Liver (tissue), 9 donors: ENCODE measurements around the gene KNG1. TPM values are rescaled to one million over a fixed set of nuclear protein-coding genes. Genes with fewer than 3 reads are reported as not detected.
A peak's percentile ranks its signal among the peaks of the same experiment; 100 is the strongest.

Source experiments
- DNase-seq: peaks from one replicate; pipeline ENCODE4 v3.0.0-alpha.2; 2017; ENCODE audit warnings: low spot score
- H3K27ac ChIP-seq, 2 donors: one replicate each; pipeline ENCODE4 v1.7.0; 2013; ENCODE audit warnings: inconsistent platforms in 2 of 2, low read length in 2 of 2, control low read depth in 1 of 2, low read depth in 1 of 2, mild to moderate bottlenecking in 1 of 2
- H3K27me3 ChIP-seq, 4 donors: one replicate each; pipeline versions ENCODE4 v1.6.1 to v1.7.0; 2013; ENCODE audit warnings: low read length in 3 of 4, inconsistent platforms in 1 of 4, mild to moderate bottlenecking in 1 of 4, moderate library complexity in 1 of 4; ENCODE audit not compliant: control insufficient read depth in 4 of 4, insufficient read depth in 4 of 4
- H3K36me3 ChIP-seq, 4 donors: one replicate each; pipeline versions ENCODE4 v1.6.1 to v1.7.0; 2013; ENCODE audit warnings: low read length in 3 of 4, mild to moderate bottlenecking in 3 of 4, low read depth in 1 of 4, moderate library complexity in 1 of 4; ENCODE audit not compliant: control insufficient read depth in 4 of 4, insufficient read depth in 3 of 4
- H3K4me1 ChIP-seq, 4 donors: one replicate each; pipeline versions ENCODE4 v1.6.1 to v1.7.0; 2013; ENCODE audit warnings: low read length in 3 of 4, mild to moderate bottlenecking in 3 of 4, moderate library complexity in 1 of 4; ENCODE audit not compliant: control insufficient read depth in 4 of 4, insufficient read depth in 4 of 4
- H3K4me3 ChIP-seq, 3 donors: one replicate each; pipeline versions ENCODE4 v1.6.1 to v1.7.0; 2013; ENCODE audit warnings: low read length in 3 of 3, control low read depth in 1 of 3, low read depth in 1 of 3, mild to moderate bottlenecking in 1 of 3
- H3K9ac ChIP-seq, 2 donors: one replicate each; pipeline ENCODE4 v1.7.0; 2013; ENCODE audit warnings: low read length in 2 of 2, mild to moderate bottlenecking in 2 of 2, moderate library complexity in 2 of 2, control low read depth in 1 of 2, low read depth in 1 of 2
- H3K9me3 ChIP-seq, 4 donors: one replicate each; pipeline versions ENCODE4 v1.6.1 to v1.7.0; 2013; ENCODE audit warnings: low read length in 3 of 4; ENCODE audit not compliant: control insufficient read depth in 4 of 4
- EGR1 ChIP-seq, 2 donors: IDR thresholded peaks; 2 replicates each; pipeline ENCODE4 v1.6.1; 2016 to 2018; ENCODE audit warnings: antibody characterized with exemption in 2 of 2, low read depth in 2 of 2
- FOXA1 ChIP-seq: IDR thresholded peaks from 2 replicates; pipeline ENCODE4 v1.6.1; 2016; ENCODE audit warnings: antibody characterized with exemption
- FOXA2 ChIP-seq: IDR thresholded peaks from 2 replicates; pipeline ENCODE4 v1.6.1; 2016; ENCODE audit warnings: antibody characterized with exemption
- GABPA ChIP-seq, 2 donors: IDR thresholded peaks in 1 of 2; conservative IDR thresholded peaks in 1 of 2; 2 replicates each; pipeline ENCODE4 v1.6.1; 2016; ENCODE audit warnings: antibody characterized with exemption in 2 of 2, mild to moderate bottlenecking in 1 of 2, moderate library complexity in 1 of 2
- HNF4A ChIP-seq, 2 donors: conservative IDR thresholded peaks; 2 replicates each; pipeline ENCODE4 v1.6.1; 2016; ENCODE audit warnings: antibody characterized with exemption in 2 of 2, mild to moderate bottlenecking in 2 of 2
- HNF4G ChIP-seq: IDR thresholded peaks from 2 replicates; pipeline ENCODE4 v1.6.1; 2016; ENCODE audit warnings: antibody characterized with exemption
- JUND ChIP-seq, 2 donors: IDR thresholded peaks; 2 replicates each; pipeline ENCODE4 v1.6.1; 2016; ENCODE audit warnings: antibody characterized with exemption in 2 of 2
- NR2F2 ChIP-seq: IDR thresholded peaks from 2 replicates; pipeline ENCODE4 v1.6.1; 2016; ENCODE audit warnings: antibody characterized with exemption
- RAD21 ChIP-seq, 2 donors: IDR thresholded peaks; 2 replicates each; pipeline ENCODE4 v1.6.1; 2016; ENCODE audit warnings: antibody characterized with exemption in 2 of 2, mild to moderate bottlenecking in 2 of 2
- RXRA ChIP-seq, 2 donors: IDR thresholded peaks; 2 replicates each; pipeline ENCODE4 v1.6.1; 2017 to 2018; ENCODE audit warnings: antibody characterized with exemption in 2 of 2, mild to moderate bottlenecking in 1 of 2
- SP1 ChIP-seq: IDR thresholded peaks from 2 replicates; pipeline ENCODE4 v1.6.1; 2018; ENCODE audit warnings: antibody characterized with exemption, mild to moderate bottlenecking
- TAF1 ChIP-seq: conservative IDR thresholded peaks from 2 replicates; pipeline ENCODE4 v1.6.1; 2016; ENCODE audit warnings: antibody characterized with exemption, mild to moderate bottlenecking
- YY1 ChIP-seq: IDR thresholded peaks from 2 replicates; pipeline ENCODE4 v1.6.1; 2016; ENCODE audit warnings: antibody characterized with exemption, mild to moderate bottlenecking
- WGBS: extraction: QIAGEN DNeasy Blood & Tissue Kit; methylation state at CpG from one replicate; pipeline ENCODE4 v1.1.7; 2013; 5-methylcytosine and 5-hydroxymethylcytosine counted together
- polyA plus RNA-seq, 2 donors: library from polyadenylated mRNA; stranded (reverse) in 1 of 2; unstranded in 1 of 2; fragments of 200-250 nt in 1 of 2; fragments of >200 nt in 1 of 2; fragmentation: Nextera tagmentation in 1 of 2; extraction: Ambion mirVana in 1 of 2; gene quantifications; one replicate each; pipeline versions ENCODE4 v1.2.1 to v1.2.3, GENCODE V29; 2013 to 2015
- total RNA-seq, 2 donors: library from RNA; depleted of rRNA; stranded (reverse); fragments of >200 nt; gene quantifications; one replicate each; pipeline ENCODE4 v1.2.3, GENCODE V29; 2014
- TF ChIP-seq, protein P1 (sequence below): IDR thresholded peaks from 2 replicates; pipeline ENCODE4 v1.6.1; 2016; ENCODE audit warnings: antibody characterized with exemption
- TF ChIP-seq, protein P2 (sequence below): IDR thresholded peaks from 2 replicates; pipeline ENCODE4 v1.6.1; 2016; ENCODE audit warnings: antibody characterized with exemption
- TF ChIP-seq, protein P3 (sequence below): fragments of 150-350 bp; IDR thresholded peaks from 2 replicates; pipeline ENCODE4 v1.5.1; 2017; ENCODE audit warnings: improper control_type of control experiment, low read depth, low read length; ENCODE audit not compliant: missing input control
- TF ChIP-seq, protein P4 (sequence below): IDR thresholded peaks from 2 replicates; pipeline ENCODE4 v1.6.1; 2016; ENCODE audit warnings: antibody characterized with exemption
- TF ChIP-seq, protein P5 (sequence below): IDR thresholded peaks from 2 replicates; pipeline ENCODE4 v1.6.1; 2016; ENCODE audit warnings: antibody characterized with exemption, mild to moderate bottlenecking
- donor health status: healthy.
- donor health status: healthy.
- donor health status: healthy.
- donor health status: healthy.
- donor health status: healthy.

KNG1 gene
- total RNA-seq (100 to 1,000 TPM; 605 to 918 TPM), polyA plus RNA-seq (100 to 1,000 TPM; 647 to 785 TPM)

DNA sequence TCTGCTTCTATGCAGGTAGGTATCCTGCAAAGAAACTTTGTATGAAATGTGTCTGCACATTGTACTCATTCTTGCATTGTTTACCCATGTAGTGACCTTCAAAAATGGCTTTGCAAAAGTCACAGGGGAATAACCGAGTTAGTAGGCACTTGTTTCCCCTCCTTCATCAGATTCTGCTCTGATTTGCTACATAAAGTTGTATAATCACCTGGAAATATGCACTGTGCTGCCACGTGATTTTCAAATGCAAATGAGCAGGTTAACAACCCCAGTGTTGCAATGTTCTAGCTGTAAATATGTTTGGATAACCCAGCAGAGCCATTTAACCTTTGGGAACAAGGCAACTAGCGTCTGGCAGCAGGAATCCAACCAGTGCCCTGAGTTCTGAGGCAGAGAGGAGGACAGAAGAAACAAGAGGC lies at the start of gene KNG1:
TSS of gene KNG1 (plus strand) at position 321 of the 419 bp plus-strand sequence. CDS start 184 bp downstream, outside the sequence.
- WGBS = 24% methylated on average over 3 of the region's 3 CpGs
- peak; percentile 66 for DNase-seq
- H3K4me3 ChIP-seq = peak within 1 kb of the TSS; percentile 49 to 66 (median 56)
- no peaks in the 10 kb centered on the region for H3K27me3 ChIP-seq
- peak within 1 kb of the TSS; percentile 89 to 91 for H3K27ac ChIP-seq
- peaks cover 0 to 3% (median 1%) of the 10 kb centered on the region in 4 donors for H3K36me3 ChIP-seq
- H3K4me1 ChIP-seq = peaks cover 6 to 26% (median 19%) of the 10 kb centered on the region in 4 donors
- no peaks in the 10 kb centered on the region for H3K9me3 ChIP-seq
- TF ChIP-seq, protein P1, sequence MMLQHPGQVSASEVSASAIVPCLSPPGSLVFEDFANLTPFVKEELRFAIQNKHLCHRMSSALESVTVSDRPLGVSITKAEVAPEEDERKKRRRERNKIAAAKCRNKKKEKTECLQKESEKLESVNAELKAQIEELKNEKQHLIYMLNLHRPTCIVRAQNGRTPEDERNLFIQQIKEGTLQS = peak; percentile 84
- peak; percentile 92 for TF ChIP-seq FOXA1
- TF ChIP-seq SP1 = peak; percentile 93
- TF ChIP-seq YY1 = peak; percentile 72
- peak; percentile 100 for TF ChIP-seq TAF1
- TF ChIP-seq FOXA2 = peak; percentile 94
- peak in 1 of 2 donors; percentile 33 for TF ChIP-seq GABPA (IDR thresholded peaks at IDR 0.05 in 1 of 2, conservative IDR thresholded peaks at IDR 0.05 in 1 of 2)
- TF ChIP-seq, protein P2, sequence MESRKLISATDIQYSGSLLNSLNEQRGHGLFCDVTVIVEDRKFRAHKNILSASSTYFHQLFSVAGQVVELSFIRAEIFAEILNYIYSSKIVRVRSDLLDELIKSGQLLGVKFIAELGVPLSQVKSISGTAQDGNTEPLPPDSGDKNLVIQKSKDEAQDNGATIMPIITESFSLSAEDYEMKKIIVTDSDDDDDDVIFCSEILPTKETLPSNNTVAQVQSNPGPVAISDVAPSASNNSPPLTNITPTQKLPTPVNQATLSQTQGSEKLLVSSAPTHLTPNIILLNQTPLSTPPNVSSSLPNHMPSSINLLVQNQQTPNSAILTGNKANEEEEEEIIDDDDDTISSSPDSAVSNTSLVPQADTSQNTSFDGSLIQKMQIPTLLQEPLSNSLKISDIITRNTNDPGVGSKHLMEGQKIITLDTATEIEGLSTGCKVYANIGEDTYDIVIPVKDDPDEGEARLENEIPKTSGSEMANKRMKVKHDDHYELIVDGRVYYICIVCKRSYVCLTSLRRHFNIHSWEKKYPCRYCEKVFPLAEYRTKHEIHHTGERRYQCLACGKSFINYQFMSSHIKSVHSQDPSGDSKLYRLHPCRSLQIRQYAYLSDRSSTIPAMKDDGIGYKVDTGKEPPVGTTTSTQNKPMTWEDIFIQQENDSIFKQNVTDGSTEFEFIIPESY = peak; percentile 68
- TF ChIP-seq, protein P3, sequence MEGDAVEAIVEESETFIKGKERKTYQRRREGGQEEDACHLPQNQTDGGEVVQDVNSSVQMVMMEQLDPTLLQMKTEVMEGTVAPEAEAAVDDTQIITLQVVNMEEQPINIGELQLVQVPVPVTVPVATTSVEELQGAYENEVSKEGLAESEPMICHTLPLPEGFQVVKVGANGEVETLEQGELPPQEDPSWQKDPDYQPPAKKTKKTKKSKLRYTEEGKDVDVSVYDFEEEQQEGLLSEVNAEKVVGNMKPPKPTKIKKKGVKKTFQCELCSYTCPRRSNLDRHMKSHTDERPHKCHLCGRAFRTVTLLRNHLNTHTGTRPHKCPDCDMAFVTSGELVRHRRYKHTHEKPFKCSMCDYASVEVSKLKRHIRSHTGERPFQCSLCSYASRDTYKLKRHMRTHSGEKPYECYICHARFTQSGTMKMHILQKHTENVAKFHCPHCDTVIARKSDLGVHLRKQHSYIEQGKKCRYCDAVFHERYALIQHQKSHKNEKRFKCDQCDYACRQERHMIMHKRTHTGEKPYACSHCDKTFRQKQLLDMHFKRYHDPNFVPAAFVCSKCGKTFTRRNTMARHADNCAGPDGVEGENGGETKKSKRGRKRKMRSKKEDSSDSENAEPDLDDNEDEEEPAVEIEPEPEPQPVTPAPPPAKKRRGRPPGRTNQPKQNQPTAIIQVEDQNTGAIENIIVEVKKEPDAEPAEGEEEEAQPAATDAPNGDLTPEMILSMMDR = no peak
- peak in 1 of 2 donors; percentile 81 for TF ChIP-seq JUND (IDR thresholded peaks at IDR 0.05)
- TF ChIP-seq NR2F2 = peak; percentile 89
- TF ChIP-seq RXRA (IDR thresholded peaks at IDR 0.05) = peak; percentile 99
- TF ChIP-seq RAD21 (IDR thresholded peaks at IDR 0.05) = peak; percentile 57 to 60
- TF ChIP-seq, protein P4, sequence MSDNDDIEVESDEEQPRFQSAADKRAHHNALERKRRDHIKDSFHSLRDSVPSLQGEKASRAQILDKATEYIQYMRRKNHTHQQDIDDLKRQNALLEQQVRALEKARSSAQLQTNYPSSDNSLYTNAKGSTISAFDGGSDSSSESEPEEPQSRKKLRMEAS = peak; percentile 80
- peak; percentile 49 to 79 for TF ChIP-seq EGR1 (IDR thresholded peaks at IDR 0.05; ENCODE audit: low read depth in 2 of 2)
- TF ChIP-seq, protein P5, sequence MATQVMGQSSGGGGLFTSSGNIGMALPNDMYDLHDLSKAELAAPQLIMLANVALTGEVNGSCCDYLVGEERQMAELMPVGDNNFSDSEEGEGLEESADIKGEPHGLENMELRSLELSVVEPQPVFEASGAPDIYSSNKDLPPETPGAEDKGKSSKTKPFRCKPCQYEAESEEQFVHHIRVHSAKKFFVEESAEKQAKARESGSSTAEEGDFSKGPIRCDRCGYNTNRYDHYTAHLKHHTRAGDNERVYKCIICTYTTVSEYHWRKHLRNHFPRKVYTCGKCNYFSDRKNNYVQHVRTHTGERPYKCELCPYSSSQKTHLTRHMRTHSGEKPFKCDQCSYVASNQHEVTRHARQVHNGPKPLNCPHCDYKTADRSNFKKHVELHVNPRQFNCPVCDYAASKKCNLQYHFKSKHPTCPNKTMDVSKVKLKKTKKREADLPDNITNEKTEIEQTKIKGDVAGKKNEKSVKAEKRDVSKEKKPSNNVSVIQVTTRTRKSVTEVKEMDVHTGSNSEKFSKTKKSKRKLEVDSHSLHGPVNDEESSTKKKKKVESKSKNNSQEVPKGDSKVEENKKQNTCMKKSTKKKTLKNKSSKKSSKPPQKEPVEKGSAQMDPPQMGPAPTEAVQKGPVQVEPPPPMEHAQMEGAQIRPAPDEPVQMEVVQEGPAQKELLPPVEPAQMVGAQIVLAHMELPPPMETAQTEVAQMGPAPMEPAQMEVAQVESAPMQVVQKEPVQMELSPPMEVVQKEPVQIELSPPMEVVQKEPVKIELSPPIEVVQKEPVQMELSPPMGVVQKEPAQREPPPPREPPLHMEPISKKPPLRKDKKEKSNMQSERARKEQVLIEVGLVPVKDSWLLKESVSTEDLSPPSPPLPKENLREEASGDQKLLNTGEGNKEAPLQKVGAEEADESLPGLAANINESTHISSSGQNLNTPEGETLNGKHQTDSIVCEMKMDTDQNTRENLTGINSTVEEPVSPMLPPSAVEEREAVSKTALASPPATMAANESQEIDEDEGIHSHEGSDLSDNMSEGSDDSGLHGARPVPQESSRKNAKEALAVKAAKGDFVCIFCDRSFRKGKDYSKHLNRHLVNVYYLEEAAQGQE = peak; percentile 95
- TF ChIP-seq HNF4A (conservative IDR thresholded peaks at IDR 0.05) = peak; percentile 82 to 86
- peak; percentile 64 for TF ChIP-seq HNF4G
- H3K9ac ChIP-seq = peak within 1 kb of the TSS; percentile 75 to 95
